GM12874 (cell line): ENCODE measurements around the gene SLC9A9.

Source experiments
- TF ChIP-seq, protein P1 (sequence below): IDR thresholded peaks from 2 replicates; pipeline ENCODE4 v1.5.1; 2011; ENCODE audit warnings: low read depth, mild to moderate bottlenecking, control low read depth, low read length, moderate library complexity; ENCODE audit not compliant: insufficient read depth

Gene SLC9A9

DNA sequence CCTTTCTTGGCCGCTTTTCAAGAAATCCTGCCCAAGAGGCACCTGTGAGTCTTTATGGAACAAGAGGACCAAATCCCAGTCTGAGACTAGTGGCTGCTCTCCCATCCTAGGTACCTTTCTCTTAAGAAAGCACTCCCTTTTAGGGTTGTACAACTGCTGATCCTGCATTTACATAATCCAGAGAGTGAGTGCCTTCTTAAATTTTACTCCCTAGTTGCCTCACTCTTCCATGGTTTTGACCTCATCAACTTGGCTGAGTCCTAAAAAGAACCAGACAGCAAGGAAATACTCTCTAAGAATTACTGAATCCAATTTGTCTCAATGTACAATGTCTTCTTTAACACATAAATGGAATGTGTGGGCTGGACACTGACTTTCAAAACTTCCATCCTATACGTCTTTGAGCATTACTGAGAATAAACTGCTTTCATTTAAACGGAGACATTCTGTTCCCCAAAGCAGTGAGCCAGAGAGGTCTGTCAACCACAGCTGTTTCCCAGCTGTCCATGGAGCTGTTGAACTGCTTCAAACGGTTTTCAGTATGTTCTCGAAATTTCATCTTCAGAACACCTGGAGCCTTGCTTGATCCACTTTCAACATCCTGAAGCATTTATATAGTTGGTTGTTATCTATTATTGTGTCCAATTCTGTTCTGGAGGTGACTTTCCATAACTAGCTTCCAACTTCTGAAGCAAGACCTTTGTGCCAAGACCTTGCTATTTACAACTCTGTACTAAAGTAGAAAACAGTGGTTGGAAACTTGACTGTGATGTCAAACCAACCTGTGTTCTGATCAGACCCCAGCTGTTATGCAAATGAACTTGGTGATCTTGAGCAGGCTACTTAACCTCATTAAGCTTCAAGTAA is 179.1 kb downstream of the SLC9A9 start:
- TF ChIP-seq, protein P1, sequence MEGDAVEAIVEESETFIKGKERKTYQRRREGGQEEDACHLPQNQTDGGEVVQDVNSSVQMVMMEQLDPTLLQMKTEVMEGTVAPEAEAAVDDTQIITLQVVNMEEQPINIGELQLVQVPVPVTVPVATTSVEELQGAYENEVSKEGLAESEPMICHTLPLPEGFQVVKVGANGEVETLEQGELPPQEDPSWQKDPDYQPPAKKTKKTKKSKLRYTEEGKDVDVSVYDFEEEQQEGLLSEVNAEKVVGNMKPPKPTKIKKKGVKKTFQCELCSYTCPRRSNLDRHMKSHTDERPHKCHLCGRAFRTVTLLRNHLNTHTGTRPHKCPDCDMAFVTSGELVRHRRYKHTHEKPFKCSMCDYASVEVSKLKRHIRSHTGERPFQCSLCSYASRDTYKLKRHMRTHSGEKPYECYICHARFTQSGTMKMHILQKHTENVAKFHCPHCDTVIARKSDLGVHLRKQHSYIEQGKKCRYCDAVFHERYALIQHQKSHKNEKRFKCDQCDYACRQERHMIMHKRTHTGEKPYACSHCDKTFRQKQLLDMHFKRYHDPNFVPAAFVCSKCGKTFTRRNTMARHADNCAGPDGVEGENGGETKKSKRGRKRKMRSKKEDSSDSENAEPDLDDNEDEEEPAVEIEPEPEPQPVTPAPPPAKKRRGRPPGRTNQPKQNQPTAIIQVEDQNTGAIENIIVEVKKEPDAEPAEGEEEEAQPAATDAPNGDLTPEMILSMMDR: no peak

DNA sequence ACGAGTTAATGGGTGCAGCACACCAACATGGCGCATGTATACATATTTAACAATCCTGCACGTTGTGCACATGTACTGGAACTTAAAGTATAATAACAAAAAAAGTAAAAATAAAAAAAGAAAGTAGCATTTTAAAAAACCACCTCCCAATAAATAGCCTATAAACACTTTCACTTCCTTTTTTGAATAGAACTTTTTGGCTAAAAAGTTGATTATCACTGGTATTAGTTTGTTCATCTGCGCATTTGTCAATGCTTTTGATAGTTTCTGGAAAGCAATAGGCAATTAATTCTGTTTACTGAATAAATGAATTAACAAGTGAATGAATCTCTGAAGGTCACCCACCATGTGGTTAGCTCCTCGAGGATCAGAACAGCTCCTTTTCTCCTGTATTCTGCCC is 179.9 kb downstream of the SLC9A9 start:
- TF ChIP-seq, protein P1: no peak

DNA sequence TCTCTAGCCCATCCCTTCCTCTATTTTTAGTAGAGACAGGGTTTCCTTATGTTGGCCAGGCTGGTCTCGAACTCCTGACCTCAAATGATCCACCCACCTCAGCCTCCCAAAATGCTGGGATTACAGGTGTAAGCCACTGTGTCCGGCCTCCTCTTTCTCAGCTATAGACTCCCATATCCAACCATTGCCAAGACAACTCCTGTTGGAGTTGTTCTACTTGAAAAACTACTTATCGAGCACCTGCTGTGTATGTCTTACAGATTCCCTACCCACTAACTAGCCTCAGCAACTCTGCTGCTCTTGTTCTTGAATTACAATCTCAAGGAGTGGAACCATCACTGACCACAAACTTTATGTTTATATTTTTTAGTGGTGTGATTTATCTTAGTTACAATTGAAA is 186.6 kb downstream of the SLC9A9 start:
- TF ChIP-seq, protein P1: no peak

DNA sequence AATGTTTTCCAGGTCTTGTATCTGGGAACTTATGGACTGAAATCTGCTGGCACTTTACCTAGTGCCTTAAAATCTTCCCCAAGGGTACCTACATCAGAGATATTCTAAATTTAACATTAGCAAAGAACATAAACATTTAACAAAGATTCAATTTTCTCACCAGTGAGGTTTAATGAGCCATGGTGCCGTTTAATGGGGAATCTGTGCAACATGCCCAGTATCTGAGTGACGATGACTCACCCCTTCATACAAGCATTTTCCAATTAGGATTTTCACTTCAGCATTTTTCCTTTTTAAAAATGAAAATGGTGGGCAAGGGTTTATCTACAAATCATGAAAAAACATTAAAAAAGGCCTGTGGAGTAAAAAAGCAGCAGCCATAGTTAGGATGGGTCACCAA is 189.4 kb downstream of the SLC9A9 start:
- TF ChIP-seq, protein P1: no peak

DNA sequence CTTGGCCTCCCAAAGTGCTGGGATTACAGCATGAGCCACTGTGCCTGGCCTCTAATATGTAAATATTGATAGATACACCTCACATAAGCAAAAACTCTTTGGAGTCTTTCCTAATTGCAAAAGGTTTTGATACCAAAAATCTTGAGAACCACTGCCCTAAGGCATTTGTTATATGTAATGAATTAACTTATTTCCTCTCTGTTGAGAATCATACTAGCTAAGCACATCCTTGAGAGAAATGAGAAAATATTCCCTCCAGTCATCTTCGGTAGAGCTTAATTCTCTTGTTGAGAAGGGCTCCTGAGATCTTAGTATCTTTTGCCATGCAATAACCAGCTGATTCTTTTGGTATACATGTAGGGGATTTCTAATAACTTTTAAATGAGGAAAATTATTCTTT is 190.2 kb downstream of the SLC9A9 start:
- TF ChIP-seq, protein P1: no peak

DNA sequence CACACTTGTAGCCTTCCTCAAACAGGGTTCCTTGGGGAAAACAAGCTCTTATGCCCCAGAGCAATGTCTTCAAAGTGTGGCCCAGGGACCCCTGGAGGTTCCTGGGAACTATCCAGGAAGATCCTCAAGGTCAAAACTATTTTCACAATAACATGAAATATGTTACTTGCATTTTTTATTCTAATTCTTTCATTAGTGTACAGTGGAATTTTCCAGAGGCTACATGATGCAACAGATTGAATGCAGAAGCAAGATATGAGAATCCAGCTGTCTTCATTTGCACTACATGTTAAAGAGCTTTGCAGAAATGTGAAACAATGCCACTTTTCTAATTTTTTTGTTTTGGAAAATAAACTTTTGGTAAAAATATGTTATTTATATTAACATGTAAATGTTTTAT is 190.9 kb downstream of the SLC9A9 start:
- TF ChIP-seq, protein P1: no peak

DNA sequence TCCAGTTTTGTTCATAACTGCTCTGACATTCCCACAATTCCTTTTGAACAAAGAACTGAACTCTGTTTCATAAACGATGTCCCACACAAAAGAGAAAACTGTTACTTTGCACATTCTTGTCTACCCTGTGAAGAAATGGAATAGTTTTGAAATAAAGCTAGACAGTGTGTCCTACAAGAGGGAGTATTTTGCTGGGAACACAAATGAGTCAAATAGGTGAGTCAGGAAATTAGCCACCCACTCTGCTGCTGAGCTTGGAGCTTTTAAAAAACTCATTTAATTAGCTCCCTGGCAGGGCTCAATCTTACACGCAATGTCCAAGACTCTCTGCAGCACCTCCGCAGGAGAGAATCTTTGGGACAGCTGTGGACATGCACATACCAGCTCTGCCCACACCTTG is 193.4 kb downstream of the SLC9A9 start:
- TF ChIP-seq, protein P1: no peak
